ENCODE data around the gene SERPINC1.

DNA sequence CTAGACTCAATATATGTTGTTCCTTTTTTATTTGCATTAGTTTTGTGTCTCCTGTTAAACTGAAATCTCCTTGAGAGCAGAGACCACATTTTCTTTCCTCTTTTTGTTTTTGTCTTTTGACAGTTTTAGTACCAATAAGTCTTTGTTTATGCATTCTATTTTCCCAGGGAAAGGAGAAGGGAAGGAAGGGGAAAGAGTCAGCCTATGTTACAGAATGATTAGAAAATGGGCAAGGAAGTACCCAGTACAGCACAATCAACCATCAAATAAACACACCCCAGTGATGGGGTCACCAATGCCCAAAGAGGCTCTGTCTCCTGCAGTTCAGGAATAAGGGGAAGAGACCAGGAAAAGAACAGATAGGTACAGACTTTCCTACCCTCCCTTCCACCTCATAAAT lies 38.9 kb downstream of the SERPINC1 start:
- TF ChIP-seq CTCF (IDR thresholded peaks at IDR 0.05) (no peak), POLR2A (IDR thresholded peaks at IDR 0.05) (no peak)
